ENCODE measurements around the gene SLC22A7. TPM values are rescaled to one million over a fixed set of nuclear protein-coding genes. Genes with fewer than 3 reads are reported as not detected.

Gene SLC22A7
- polyA plus RNA-seq, 1 donor (not counting 4 experiments of a cell fraction or from before 2014, with no cell fraction given) = not detected

DNA sequence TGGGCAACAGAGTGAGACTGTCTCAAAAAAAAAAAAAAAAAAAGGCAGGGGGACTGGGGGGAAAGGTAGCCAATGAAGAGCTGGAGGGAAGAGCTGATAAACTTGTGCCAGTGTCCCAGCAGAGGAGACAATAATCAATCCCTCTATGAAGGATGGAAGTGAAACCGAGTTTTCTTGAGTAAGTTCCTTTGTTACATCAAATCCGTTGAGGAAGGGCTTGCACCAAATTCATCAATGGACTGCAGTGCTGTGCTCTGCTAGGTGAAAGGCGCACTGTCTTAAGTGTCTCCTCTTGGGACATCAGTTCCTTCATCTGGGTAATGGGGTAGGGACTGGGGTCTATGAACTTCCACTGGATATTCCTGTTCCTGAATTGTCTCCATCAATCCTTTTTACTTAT is 13.6 kb downstream of the SLC22A7 start:
- FAIRE-seq (no peak), DNase-seq (ENCODE audit: low read depth, low spot score) (no peak)
- H3K27me3 ChIP-seq (ENCODE audit: control insufficient read depth, extremely low read depth, insufficient read depth, low read length) = no peaks in the 10 kb centered on the region
- no peaks in the 10 kb centered on the region for H4K20me1 ChIP-seq (ENCODE audit: control insufficient read depth, extremely low read depth, insufficient read depth, low read length)
- no peaks in the 10 kb centered on the region for H3K9me3 ChIP-seq (ENCODE audit: control insufficient read depth, low read depth, low read length)
- H3K4me2 ChIP-seq (ENCODE audit: control insufficient read depth, extremely low read depth, insufficient read depth, low read depth, low read length) = no peak overlapping the region
- no peak overlapping the region for H3K27ac ChIP-seq (ENCODE audit: control insufficient read depth, insufficient read depth, low read length)
- no peak overlapping the region for H3K9ac ChIP-seq (ENCODE audit: control insufficient read depth, extremely low read depth, insufficient read depth, low read length)
- no peak for TF ChIP-seq EZH2 (IDR thresholded peaks at IDR 0.05; ENCODE audit: low read length)
- TF ChIP-seq CTCF (optimal IDR thresholded peaks at IDR 0.05 in 1 of 3, IDR thresholded peaks at IDR 0.05 in 1 of 3, conservative IDR thresholded peaks at IDR 0.05 in 1 of 3; ENCODE audit: extremely low read depth in 1 of 3, insufficient read depth in 2 of 3, low read length in 3 of 3) = no peak
- no peaks in the 10 kb centered on the region for H3K9me1 ChIP-seq (ENCODE audit: control insufficient read depth, extremely low read depth, insufficient read depth, low read length)
- no peaks in the 10 kb centered on the region for H3K79me2 ChIP-seq (ENCODE audit: control insufficient read depth, insufficient read depth, low read length)
- no peaks in the 10 kb centered on the region for H3K36me3 ChIP-seq (ENCODE audit: control insufficient read depth in 2 of 2, extremely low read depth in 1 of 2, insufficient read depth in 2 of 2, low read length in 2 of 2)
- H3K4me3 ChIP-seq (ENCODE audit: control insufficient read depth in 2 of 3, extremely low read depth in 1 of 3, insufficient read depth in 2 of 3, low read depth in 1 of 3, low read length in 3 of 3) = no peak overlapping the region
- dilution Hi-C loops (cut with MboI; ENCODE audit: extremely low pct_ligation_motif_present, low sequenced_read_pairs) = no loop called here
- H2AFZ ChIP-seq (ENCODE audit: control insufficient read depth, low read length) = no peak overlapping the region
- H3K4me1 ChIP-seq (ENCODE audit: control insufficient read depth, extremely low read depth, insufficient read depth, low read length) = peaks cover 7% of the 10 kb centered on the region

DNA sequence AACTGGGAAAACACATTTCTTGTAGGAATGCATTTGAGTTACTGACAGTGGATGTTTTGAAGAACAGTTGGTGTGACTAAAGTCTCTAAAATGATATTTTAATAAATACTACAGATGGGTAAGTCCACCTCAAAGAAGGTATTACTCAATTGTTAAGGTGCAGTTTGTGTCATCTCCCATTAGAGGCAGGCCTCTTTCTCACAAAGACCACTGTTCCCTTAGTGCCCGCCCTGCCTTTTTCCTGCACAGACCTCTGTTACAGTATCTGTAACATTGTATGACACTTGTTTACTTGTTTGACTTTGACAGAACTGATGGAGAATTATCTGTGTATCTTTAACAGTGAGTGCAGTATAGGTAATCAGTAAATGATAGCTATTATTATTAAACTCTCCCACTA is 15.8 kb downstream of the SLC22A7 start:
- FAIRE-seq = no peak

More for the DNA sequence above, 15.8 kb downstream of the SLC22A7 start:
- Histone ChIP-seq H2AFZ (ENCODE audit: control insufficient read depth, low read length) (no peak overlapping the region), H3K9me3 (ENCODE audit: control insufficient read depth, low read depth, low read length) (no peaks in the 10 kb centered on the region), H3K36me3 (ENCODE audit: control insufficient read depth in 2 of 2, extremely low read depth in 1 of 2, insufficient read depth in 2 of 2, low read length in 2 of 2) (no peaks in the 10 kb centered on the region), H3K4me3 (ENCODE audit: control insufficient read depth in 2 of 3, extremely low read depth in 1 of 3, insufficient read depth in 2 of 3, low read depth in 1 of 3, low read length in 3 of 3) (no peak overlapping the region), H3K4me1 (ENCODE audit: control insufficient read depth, extremely low read depth, insufficient read depth, low read length) (peaks cover 6% of the 10 kb centered on the region), H3K79me2 (ENCODE audit: control insufficient read depth, insufficient read depth, low read length) (no peaks in the 10 kb centered on the region), H4K20me1 (ENCODE audit: control insufficient read depth, extremely low read depth, insufficient read depth, low read length) (no peaks in the 10 kb centered on the region), H3K9ac (ENCODE audit: control insufficient read depth, extremely low read depth, insufficient read depth, low read length) (no peak overlapping the region), H3K9me1 (ENCODE audit: control insufficient read depth, extremely low read depth, insufficient read depth, low read length) (no peaks in the 10 kb centered on the region), H3K4me2 (ENCODE audit: control insufficient read depth, extremely low read depth, insufficient read depth, low read depth, low read length) (no peak overlapping the region), H3K27me3 (ENCODE audit: control insufficient read depth, extremely low read depth, insufficient read depth, low read length) (no peaks in the 10 kb centered on the region), H3K27ac (ENCODE audit: control insufficient read depth, insufficient read depth, low read length) (no peak overlapping the region)
- no peak for TF ChIP-seq EZH2 (IDR thresholded peaks at IDR 0.05; ENCODE audit: low read length)
- TF ChIP-seq CTCF (optimal IDR thresholded peaks at IDR 0.05 in 1 of 3, IDR thresholded peaks at IDR 0.05 in 1 of 3, conservative IDR thresholded peaks at IDR 0.05 in 1 of 3; ENCODE audit: extremely low read depth in 1 of 3, insufficient read depth in 2 of 3, low read length in 3 of 3) = no peak
- dilution Hi-C loops (cut with MboI; ENCODE audit: extremely low pct_ligation_motif_present, low sequenced_read_pairs) = no loop called here
- no peak for DNase-seq (ENCODE audit: low read depth, low spot score)
